Ishikawa (cell line): ENCODE results near the gene HRG.

Source experiments
- CEBPB ChIP-seq: IDR thresholded peaks from 2 replicates; pipeline ENCODE4 v1.6.1; 2012
- CREB1 ChIP-seq: IDR thresholded peaks from 2 replicates; pipeline ENCODE4 v1.6.1; 2012; ENCODE audit warnings: low read depth
- EGR1 ChIP-seq: IDR thresholded peaks from 2 replicates; pipeline ENCODE4 v1.6.1; 2012
- EP300 ChIP-seq: IDR thresholded peaks from 2 replicates; pipeline ENCODE4 v1.6.1; 2012; ENCODE audit warnings: borderline replicate concordance
- FOXM1 ChIP-seq: IDR thresholded peaks from 2 replicates; pipeline ENCODE4 v1.6.1; 2012; ENCODE audit warnings: low read depth, borderline replicate concordance
- MAX ChIP-seq: IDR thresholded peaks from 2 replicates; pipeline ENCODE4 v1.6.1; 2012
- NFIC ChIP-seq: IDR thresholded peaks from 2 replicates; pipeline ENCODE4 v1.6.1; 2012
- RAD21 ChIP-seq: IDR thresholded peaks from 2 replicates; pipeline ENCODE4 v1.6.1; 2012; ENCODE audit warnings: low read depth
- REST ChIP-seq: IDR thresholded peaks from 2 replicates; pipeline ENCODE4 v1.6.1; 2012; ENCODE audit warnings: low read depth, mild to moderate bottlenecking
- TAF1 ChIP-seq: IDR thresholded peaks from 2 replicates; pipeline ENCODE4 v1.6.1; 2012; ENCODE audit warnings: low read depth, mild to moderate bottlenecking
- TCF12 ChIP-seq: IDR thresholded peaks from 2 replicates; pipeline ENCODE4 v1.6.1; 2012; ENCODE audit warnings: low read depth
- TEAD4 ChIP-seq: IDR thresholded peaks from 2 replicates; pipeline ENCODE4 v1.6.1; 2012
- USF1 ChIP-seq: IDR thresholded peaks from 2 replicates; pipeline ENCODE4 v1.6.1; 2012
- YY1 ChIP-seq: IDR thresholded peaks from 2 replicates; pipeline ENCODE4 v1.6.1; 2012; ENCODE audit warnings: low read depth
- ZBTB7A ChIP-seq: IDR thresholded peaks from 2 replicates; pipeline ENCODE4 v1.6.1; 2012; ENCODE audit warnings: low read depth

The HRG gene

GRCh38 chr3:186620213-186621092 is 45.4 kb upstream of the HRG start:
- TF ChIP-seq EP300 = no peak

- TF ChIP-seq MAX (no peak), TCF12 (no peak), FOXM1 (no peak), TAF1 (no peak), CEBPB (no peak), USF1 (no peak), YY1 (no peak), RAD21 (no peak), REST (no peak), ZBTB7A (no peak), TEAD4 (no peak), EGR1 (no peak), NFIC (no peak), CREB1 (no peak), EP300 (no peak)
Observed at GRCh38 chr3:186621894-186622650, 43.7 kb upstream of the HRG start.

- TF ChIP-seq MAX (no peak), USF1 (no peak), CREB1 (no peak), FOXM1 (no peak), TCF12 (no peak), CEBPB (no peak), NFIC (no peak), RAD21 (no peak)
Observed at GRCh38 chr3:186622651-186623310, 43.0 kb upstream of the HRG start.

GRCh38 chr3:186624598-186624997 is 41.2 kb upstream of the HRG start:
- TF ChIP-seq NFIC = no peak
- no peak for TF ChIP-seq EGR1
- TF ChIP-seq ZBTB7A = no peak
- TF ChIP-seq REST = no peak
- no peak for TF ChIP-seq CREB1
- TF ChIP-seq TEAD4 = no peak
- TF ChIP-seq FOXM1 = no peak
- no peak for TF ChIP-seq TCF12
- TF ChIP-seq CEBPB = no peak
- no peak for TF ChIP-seq YY1
- no peak for TF ChIP-seq MAX
- no peak for TF ChIP-seq RAD21
- TF ChIP-seq USF1 = no peak
- no peak for TF ChIP-seq TAF1
- TF ChIP-seq EP300 = no peak

- TF ChIP-seq TEAD4 (no peak), CEBPB (no peak), REST (no peak), TAF1 (no peak)
Observed at GRCh38 chr3:186625600-186626042, 40.2 kb upstream of the HRG start.
